Right cardiac atrium (tissue), 5 donors: ENCODE results near the gene ENO4. TPM values are rescaled to one million over a fixed set of nuclear protein-coding genes. Genes with fewer than 3 reads are reported as not detected.
A peak's percentile ranks its signal among the peaks of the same experiment; 100 is the strongest.

Experiments used
- ATAC-seq, 2 donors: fragments of 200-7000 bp; cut with Tn5 transposase; one replicate each; pipeline versions ENCODE4 v1.8.0 to v1.9.1; 2020; ENCODE audit warnings: moderate library complexity in 2 of 2, mild to moderate bottlenecking in 1 of 2
- DNase-seq, 3 donors: peaks; one replicate each; pipeline ENCODE4 v3.0.0-alpha.2; 2020
- H3K27ac ChIP-seq: one replicate; pipeline ENCODE4 v1.5.1; 2013; ENCODE audit warnings: mild to moderate bottlenecking, low read length, control low read depth, moderate library complexity
- H3K27me3 ChIP-seq: one replicate; pipeline ENCODE4 v1.6.1; 2013; ENCODE audit not compliant: control insufficient read depth, insufficient read depth
- H3K4me1 ChIP-seq: one replicate; pipeline ENCODE4 v1.6.1; 2013; ENCODE audit warnings: low read length; ENCODE audit not compliant: control insufficient read depth, insufficient read depth
- H3K4me3 ChIP-seq: one replicate; pipeline ENCODE4 v1.5.1; 2013; ENCODE audit warnings: low read length, control low read depth
- H3K9me3 ChIP-seq: one replicate; pipeline ENCODE4 v1.6.1; 2013; ENCODE audit warnings: low read length; ENCODE audit not compliant: control insufficient read depth
- WGBS: extraction: QIAGEN DNeasy Blood & Tissue Kit; methylation state at CpG from one replicate; pipeline ENCODE4 v1.1.7; 2013; 5-methylcytosine and 5-hydroxymethylcytosine counted together
- intact Hi-C, 4 donors: fragments of 100-400 bp; cut with DNase I; formaldehyde crosslinking; loops; one replicate each; pipeline versions ENCODE4 v1.11.0 to v1.14.0; 2022 to 2023
- polyA plus RNA-seq: library from polyadenylated mRNA; stranded (reverse); fragments of 200-250 nt; gene quantifications from one replicate; pipeline ENCODE4 v1.2.3, GENCODE V29; 2013
- total RNA-seq, 4 donors: library from RNA; stranded (reverse); fragmentation: NEBNext Ultra II Directional; extraction: Animal tissue kit (Norgen Biotek cat#: 25700); gene quantifications; one replicate each; pipeline ENCODE4 v1.2.1, GENCODE V29; 2021
- donor health status: healthy with polysubstance abuse.
- donor health status: DM: no; HTN: yes; CAD: no.
- donor health status: DM: no; HTN: no; CAD: no.
- donor health status: DM: no; HTN: yes; CAD: no; lungs with severe emphysema.
- donor health status: DM: yes; HTN: yes; CAD: no.

Gene ENO4
- total and polyA plus RNA-seq, 5 donors = 0.07 to 0.36 (median 0.25) TPM

DNA sequence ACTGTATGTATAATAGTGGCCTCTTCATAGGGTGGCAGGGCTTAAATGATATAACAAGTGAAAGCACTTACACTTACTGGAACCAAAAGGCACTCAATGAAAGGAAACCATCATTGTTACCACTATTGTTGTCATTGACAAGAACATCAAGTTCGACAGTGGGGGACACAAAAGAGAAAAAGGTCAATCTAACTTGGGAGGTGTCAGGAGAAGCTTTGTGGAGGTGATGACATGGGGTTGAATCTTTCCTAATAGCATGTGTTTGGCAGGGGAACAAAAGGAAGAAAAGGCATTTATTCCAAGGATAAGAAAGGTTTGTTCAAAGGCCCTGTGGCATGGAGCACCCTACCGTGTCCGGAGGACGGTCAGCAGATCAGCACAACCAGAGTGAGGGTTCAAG, 18.2 kb upstream of the ENO4 start:
- ATAC-seq (peak; percentile 77 to 80), DNase-seq (no peak)
- Histone ChIP-seq H3K9me3 (no peaks in the 10 kb centered on the region), H3K27ac (peak overlapping the region; percentile 25), H3K4me3 (no peak overlapping the region), H3K4me1 (no peaks in the 10 kb centered on the region), H3K27me3 (no peaks in the 10 kb centered on the region)
- intact Hi-C loops = no loop called here
- 76% methylated on average over 4 of the region's 4 CpGs for WGBS

DNA sequence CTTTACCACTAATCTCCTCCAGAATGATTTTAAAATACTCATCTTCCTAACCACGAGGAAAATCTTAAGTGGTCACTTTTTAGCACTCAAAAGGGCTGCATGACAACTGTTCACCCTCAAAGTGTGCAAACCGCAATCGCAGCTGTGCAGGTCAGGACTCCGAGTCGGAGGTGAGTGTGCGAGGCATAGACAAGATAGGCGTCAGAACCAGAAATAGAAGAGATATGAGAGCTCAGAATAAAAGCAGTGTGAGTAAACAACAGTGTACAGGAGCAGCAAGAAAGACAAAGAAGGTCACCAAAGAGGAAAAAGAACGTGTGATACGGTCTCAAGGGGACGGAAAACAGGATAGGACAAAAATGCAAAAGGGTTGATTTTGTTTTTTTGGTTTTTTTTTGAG, 17.5 kb upstream of the ENO4 start:
- H3K27me3 ChIP-seq = no peaks in the 10 kb centered on the region
- intact Hi-C loops = no loop called here
- ATAC-seq = peak; percentile 58 to 83
- no peaks in the 10 kb centered on the region for H3K4me1 ChIP-seq
- no peak overlapping the region for H3K4me3 ChIP-seq
- DNase-seq = peak in 1 of 3 donors; percentile 29
- 45% methylated on average over 10 of the region's 10 CpGs for WGBS
- no peaks in the 10 kb centered on the region for H3K9me3 ChIP-seq
- H3K27ac ChIP-seq = peak overlapping the region; percentile 30

DNA sequence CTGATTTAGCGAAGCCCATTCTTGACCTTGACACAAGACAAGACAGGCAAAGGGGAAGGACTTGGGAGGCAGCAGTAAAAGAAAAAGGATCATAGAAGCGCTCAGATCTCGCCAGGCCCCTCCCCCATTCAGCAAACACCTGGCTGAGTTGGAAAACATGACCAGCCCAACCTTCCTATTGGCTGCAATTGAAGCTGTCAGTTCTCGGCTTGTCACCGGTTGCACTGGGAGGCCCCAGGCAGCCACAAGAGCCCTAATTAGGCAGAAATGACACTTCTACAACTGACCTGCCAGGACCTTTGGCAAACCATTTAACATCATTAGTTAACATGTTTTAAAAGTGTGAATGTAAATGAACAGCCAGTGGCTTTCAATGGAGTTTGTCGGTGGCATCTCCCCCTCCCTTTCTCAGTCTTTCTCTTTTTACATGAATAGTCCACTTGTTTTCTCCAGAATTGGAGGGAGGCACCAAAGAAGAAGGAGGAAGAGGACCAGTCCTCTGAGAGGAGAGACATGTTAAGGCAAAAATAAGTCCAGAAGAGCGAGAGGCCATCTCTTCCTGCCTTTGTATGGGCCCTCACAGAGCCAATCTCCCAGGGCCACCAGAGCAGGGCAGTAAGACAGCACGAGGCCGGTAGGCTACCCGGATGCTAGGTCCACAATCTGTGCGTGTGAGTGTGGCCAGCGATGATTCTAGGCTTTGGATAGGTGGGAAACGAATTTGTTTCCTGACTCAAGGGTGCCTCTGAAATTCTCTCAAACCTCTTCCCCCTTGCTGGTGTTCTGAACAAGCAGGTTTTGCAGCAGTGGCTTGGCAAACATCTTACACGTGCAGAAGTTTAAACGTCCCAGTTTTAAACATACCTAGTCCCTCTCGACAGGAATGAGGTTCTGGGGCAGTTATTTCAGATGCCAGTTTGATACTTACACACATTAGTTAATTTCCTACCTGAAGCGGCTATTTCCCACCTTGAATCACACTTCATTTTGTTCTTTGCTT, 15.0 kb upstream of the ENO4 start:
- no peak for ATAC-seq
- H3K4me1 ChIP-seq = no peaks in the 10 kb centered on the region
- no peak overlapping the region for H3K27ac ChIP-seq
- H3K4me3 ChIP-seq = no peak overlapping the region
- H3K27me3 ChIP-seq = no peaks in the 10 kb centered on the region
- intact Hi-C loops = no loop called here
- no peak for DNase-seq
- H3K9me3 ChIP-seq = no peaks in the 10 kb centered on the region
- 62% methylated on average over 17 of the region's 17 CpGs for WGBS

DNA sequence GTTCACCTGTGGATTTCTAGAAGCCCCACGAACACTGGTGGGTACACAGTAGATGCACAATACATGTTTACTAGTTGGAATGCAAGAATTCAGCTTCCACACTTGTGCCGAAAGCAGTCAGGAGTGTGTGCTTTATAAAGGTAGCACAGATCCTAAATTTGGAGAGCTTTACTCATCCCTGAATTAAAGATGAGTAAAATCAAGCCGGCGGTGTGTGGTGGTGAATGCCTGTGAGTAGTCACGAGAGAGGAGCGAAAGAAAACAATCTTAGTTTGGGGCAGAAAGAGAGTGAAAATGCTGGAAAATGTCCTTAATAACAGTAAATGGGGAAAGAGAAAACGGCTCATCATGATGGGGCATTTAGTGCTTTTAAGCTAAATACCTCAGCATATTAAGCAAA, 13.6 kb upstream of the ENO4 start:
- 61% methylated on average over 7 of the region's 7 CpGs for WGBS
- no peaks in the 10 kb centered on the region for H3K27me3 ChIP-seq
- no peaks in the 10 kb centered on the region for H3K4me1 ChIP-seq
- ATAC-seq (no peak), DNase-seq (no peak)
- H3K4me3 ChIP-seq = no peak overlapping the region
- intact Hi-C loops = no loop called here
- H3K27ac ChIP-seq = no peak overlapping the region
- no peaks in the 10 kb centered on the region for H3K9me3 ChIP-seq

DNA sequence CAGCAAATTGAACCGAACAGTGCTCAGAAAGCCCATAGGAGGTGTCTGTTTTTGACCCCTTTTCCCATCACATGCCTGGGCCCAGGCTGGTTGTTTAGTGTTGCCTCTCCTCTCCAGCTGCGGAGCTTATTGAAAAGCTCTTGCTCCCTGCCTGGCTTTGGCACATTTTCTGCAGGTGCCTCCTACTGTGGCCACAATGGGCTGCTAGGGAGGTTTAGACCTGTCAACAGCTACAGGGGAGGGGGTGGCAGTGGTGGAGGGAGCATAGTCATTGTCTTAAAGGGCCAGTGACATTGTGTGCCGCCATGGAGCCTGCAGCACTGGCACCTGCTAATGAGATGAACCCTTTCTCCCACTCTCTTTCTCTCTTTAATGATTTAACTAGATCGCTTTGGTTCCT, 13.2 kb upstream of the ENO4 start:
- Histone ChIP-seq H3K4me1 (no peaks in the 10 kb centered on the region), H3K9me3 (no peaks in the 10 kb centered on the region), H3K4me3 (no peak overlapping the region), H3K27me3 (no peaks in the 10 kb centered on the region), H3K27ac (no peak overlapping the region)
- WGBS = 35% methylated on average over 4 of the region's 4 CpGs
- DNase-seq (no peak), ATAC-seq (no peak)
- intact Hi-C loops = no loop called here

DNA sequence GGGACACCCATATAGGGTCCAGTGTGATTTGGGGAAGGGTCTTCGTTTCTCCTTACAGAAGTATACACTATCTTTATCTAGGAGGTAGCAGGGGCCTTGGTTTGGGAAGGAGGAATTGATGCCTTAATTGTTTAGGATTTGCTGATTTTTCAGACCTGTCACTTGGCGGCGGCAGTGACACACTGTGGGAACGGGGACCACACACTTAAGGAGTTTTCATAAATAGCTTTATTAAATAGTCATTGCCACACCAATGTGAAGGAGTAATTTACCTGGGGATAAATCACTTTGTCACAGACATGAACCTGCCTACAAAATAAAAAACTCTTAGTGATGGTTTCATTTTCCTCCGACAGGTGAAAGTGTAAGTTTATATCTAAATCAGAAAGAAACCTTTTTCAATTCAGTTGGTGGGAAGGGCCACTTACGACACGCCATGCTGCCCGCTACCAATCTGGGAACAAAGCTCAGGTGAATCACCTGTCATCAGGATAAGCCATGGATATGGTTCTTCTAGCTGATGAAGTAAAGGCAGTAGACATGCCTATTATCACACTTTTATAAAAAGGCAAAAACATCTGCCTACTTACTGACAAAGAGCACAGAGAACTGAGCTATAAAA, 12.3 kb upstream of the ENO4 start:
- H3K9me3 ChIP-seq = no peaks in the 10 kb centered on the region
- no peaks in the 10 kb centered on the region for H3K27me3 ChIP-seq
- DNase-seq (no peak), ATAC-seq (no peak)
- H3K27ac ChIP-seq = no peak overlapping the region
- no peaks in the 10 kb centered on the region for H3K4me1 ChIP-seq
- 71% methylated on average over 8 of the region's 8 CpGs for WGBS
- intact Hi-C loops = no loop called here
- H3K4me3 ChIP-seq = no peak overlapping the region

DNA sequence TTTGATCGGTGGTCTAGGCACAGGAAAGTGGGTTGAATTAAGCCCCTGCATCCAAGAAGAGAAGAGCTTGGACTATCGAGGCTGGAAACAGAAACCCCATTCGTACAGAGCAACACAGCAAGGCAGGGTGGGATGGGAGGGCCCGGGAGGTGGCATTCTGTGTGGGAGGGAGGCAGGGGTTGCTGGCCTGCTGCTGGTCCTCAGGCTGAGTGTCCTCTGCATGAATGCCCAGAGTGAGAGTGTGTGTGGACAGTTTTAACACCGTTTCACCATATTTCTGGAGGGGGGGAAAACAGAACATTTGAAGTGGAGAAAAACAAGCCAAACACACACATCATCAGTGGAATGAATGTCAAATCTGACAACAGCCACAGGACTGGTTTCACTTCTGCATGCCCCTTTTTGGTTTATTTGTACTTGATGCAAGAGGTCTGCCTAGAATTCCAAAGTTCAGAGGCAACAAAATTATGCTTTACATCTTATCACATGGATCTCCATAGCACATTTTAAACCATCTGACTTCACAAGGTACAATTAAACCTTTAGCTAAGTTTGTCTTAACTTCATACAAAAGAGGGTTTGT, 11.1 kb upstream of the ENO4 start:
- intact Hi-C loops = no loop called here
- WGBS = 62% methylated on average over 5 of the region's 5 CpGs
- DNase-seq (no peak), ATAC-seq (no peak)
- no peak overlapping the region for H3K27ac ChIP-seq
- no peaks in the 10 kb centered on the region for H3K9me3 ChIP-seq
- H3K4me1 ChIP-seq = no peaks in the 10 kb centered on the region
- H3K27me3 ChIP-seq = no peaks in the 10 kb centered on the region
- no peak overlapping the region for H3K4me3 ChIP-seq

DNA sequence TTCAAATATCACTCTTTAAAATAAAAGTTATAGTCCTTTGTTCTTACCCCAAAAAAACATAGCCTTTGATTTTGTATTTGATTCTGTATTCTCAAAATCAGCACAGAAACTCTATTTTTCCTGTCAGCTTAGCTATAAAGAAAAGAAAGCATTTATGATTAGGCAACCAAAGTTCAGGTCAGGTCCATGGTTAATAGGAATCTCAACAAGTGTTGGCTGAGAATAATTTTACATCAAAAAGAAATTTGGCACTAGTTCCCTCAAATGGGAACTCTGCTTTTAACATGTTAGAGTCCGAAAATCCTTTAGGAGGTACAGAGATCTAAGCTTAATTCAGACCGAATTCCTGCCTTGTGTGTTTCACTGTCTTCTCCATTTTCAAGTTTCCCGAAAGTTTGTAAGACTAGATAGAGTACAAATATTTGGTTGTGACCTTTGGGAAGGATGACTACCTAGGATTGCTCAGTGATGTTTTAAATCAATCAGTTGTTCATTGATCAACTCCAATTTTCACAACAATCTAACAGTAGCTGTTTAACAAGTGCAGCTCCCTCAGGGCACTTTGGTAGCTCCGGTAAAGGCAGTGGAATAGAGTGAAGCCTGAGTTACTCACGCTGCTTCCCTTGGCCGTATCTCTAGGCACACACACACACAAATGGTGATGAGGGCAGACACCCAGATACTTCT, 8.8 kb upstream of the ENO4 start:
- H3K27me3 ChIP-seq = no peaks in the 10 kb centered on the region
- H3K9me3 ChIP-seq = no peaks in the 10 kb centered on the region
- 85% methylated on average over 6 of the region's 6 CpGs for WGBS
- no peak overlapping the region for H3K27ac ChIP-seq
- intact Hi-C loops = no loop called here
- no peak for DNase-seq
- no peaks in the 10 kb centered on the region for H3K4me1 ChIP-seq
- H3K4me3 ChIP-seq = no peak overlapping the region
- ATAC-seq = no peak

DNA sequence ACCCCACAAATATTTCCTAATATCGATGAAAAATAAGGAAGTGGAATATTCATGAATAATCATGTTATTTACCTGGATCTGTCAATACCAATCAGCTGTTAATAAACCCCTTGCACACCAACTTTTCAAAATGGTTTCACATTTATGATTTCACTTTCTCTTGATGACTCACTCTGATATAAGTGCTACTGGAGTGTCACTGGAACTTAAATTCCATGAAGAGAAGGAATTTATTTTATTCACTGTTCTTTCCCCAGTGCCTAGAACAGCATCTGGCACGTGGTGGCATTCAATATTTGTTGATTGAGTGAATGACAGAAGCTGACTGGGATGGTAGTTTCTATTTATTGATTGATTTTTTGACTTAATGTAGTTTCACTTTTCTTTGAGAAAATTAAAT, 3.5 kb upstream of the ENO4 start:
- Histone ChIP-seq H3K4me1 (peaks cover 9% of the 10 kb centered on the region), H3K27ac (no peak overlapping the region), H3K4me3 (no peak overlapping the region), H3K9me3 (no peaks in the 10 kb centered on the region), H3K27me3 (no peaks in the 10 kb centered on the region)
- no peak for DNase-seq
- WGBS = 56% methylated on average over 2 of the region's 2 CpGs
- ATAC-seq = no peak
- intact Hi-C loops = no loop called here

DNA sequence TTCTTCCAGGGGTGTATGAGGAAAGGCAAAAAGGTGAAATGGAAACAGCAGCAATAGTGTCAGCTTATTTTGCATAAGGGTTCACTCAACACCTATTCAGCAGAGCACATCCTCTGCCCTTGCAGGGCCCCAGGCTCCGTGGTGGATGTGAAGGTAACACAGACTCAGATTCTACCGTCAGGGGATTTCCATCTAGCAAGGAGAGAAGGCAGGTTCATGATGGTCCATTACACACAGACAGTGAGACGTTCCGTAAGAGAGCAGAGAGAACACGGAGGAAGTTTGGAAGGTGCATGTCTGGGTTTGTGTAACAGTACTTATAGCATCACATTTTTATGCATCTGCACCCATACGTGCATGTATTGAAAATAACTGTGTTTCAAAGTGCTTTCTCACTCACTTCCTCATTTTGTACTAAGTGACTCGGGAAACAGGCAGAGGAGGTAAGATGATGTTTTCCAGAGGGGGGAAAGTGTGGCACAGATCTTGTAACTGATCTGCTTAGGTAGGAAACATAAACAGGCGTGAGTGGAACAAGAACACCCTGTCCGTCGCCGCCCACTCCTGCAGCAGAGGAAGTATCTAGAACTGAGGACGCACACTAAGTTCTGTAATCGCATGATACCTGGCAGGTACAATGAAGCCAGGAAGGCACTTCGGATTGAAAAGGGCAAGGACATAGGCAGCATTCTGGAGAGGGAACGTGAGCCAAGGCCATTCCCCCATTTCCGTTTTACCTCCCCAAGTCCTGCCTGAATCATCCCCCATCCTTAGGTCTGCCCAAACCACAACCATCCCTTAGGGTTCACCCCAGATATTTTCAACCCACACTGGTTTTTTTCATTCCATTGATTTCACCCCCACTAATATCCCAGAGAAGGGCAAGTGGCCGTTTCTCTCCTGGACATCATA, 1.0 kb upstream of the ENO4 start:
- DNase-seq (no peak), ATAC-seq (no peak)
- intact Hi-C loops = no loop called here
- H3K4me1 ChIP-seq = peaks cover 9% of the 10 kb centered on the region
- peak overlapping the region; percentile 87 for H3K4me3 ChIP-seq
- H3K9me3 ChIP-seq = no peaks in the 10 kb centered on the region
- H3K27ac ChIP-seq = no peak overlapping the region
- 67% methylated on average over 17 of the region's 17 CpGs for WGBS
- no peaks in the 10 kb centered on the region for H3K27me3 ChIP-seq
